Effector memory CD4-positive, alpha-beta T cell (primary cell): Measurements from ENCODE around the gene NUMBL.
"Not testable (repeated sequence)": the region's sequence is repeated elsewhere in the genome, so short reads cannot be mapped to it uniquely, and the experiment has no call there.

Experiments used
- DNase-seq, 3 donors: peaks; one replicate each; pipeline ENCODE4 v3.0.0-alpha.2; 2020
- H3K27ac ChIP-seq: 2 replicates; pipeline ENCODE4 v1.7.0; 2013; ENCODE audit warnings: mild to moderate bottlenecking, low read length, moderate library complexity; ENCODE audit not compliant: insufficient read depth, poor library complexity, severe bottlenecking
- H3K27me3 ChIP-seq: replicated peaks from 2 replicates; pipeline ENCODE4 v1.7.0; 2013; ENCODE audit warnings: mild to moderate bottlenecking, low read length; ENCODE audit not compliant: insufficient read depth, control insufficient read depth, poor library complexity, severe bottlenecking
- H3K36me3 ChIP-seq: 2 replicates; pipeline ENCODE4 v1.7.0; 2013; ENCODE audit warnings: mild to moderate bottlenecking, low read length, moderate library complexity; ENCODE audit not compliant: control insufficient read depth, insufficient read depth
- H3K4me1 ChIP-seq: 2 replicates; pipeline ENCODE4 v1.7.0; 2013; ENCODE audit warnings: low read length, mild to moderate bottlenecking; ENCODE audit not compliant: control insufficient read depth, insufficient read depth, poor library complexity, severe bottlenecking
- H3K4me3 ChIP-seq: 2 replicates; pipeline ENCODE4 v1.7.0; 2013; ENCODE audit warnings: low read length, low read depth, mild to moderate bottlenecking; ENCODE audit not compliant: insufficient read depth, poor library complexity, severe bottlenecking
- H3K9me3 ChIP-seq: 2 replicates; pipeline ENCODE4 v1.7.0; 2013; ENCODE audit warnings: mild to moderate bottlenecking, low read length, moderate library complexity; ENCODE audit not compliant: control insufficient read depth
- total RNA-seq, 3 donors: gene quantifications; one replicate each; lab custom pipeline; 2026; lab: John Stamatoyannopoulos, UW

NUMBL gene
- 3.5 to 8.9 (median 4.0) reads per million in 3 donors for total RNA-seq

GRCh38 chr19:40690050-40690692, at the start of gene NUMBL:
Gene NUMBL, minus strand, starts transcription at chr19:40690651. Its CDS starts 168 bp downstream, at chr19:40690483.
- Histone ChIP-seq H3K4me3 (peak within 1 kb of the TSS; percentile 90), H3K9me3 (no peaks in the 10 kb centered on the region), H3K36me3 (peaks cover 8% of the 10 kb centered on the region), H3K4me1 (peaks cover 14% of the 10 kb centered on the region), H3K27ac (peak within 1 kb of the TSS; percentile 60), H3K27me3 (no peaks in the 10 kb centered on the region)
- DNase-seq, result no peak

GRCh38 chr19:40739030-40739839, 48.8 kb upstream of the NUMBL start:
- no peak overlapping the region for H3K4me3 ChIP-seq
- no peak overlapping the region for H3K27ac ChIP-seq
- H3K4me1 ChIP-seq, result no peaks in the 10 kb centered on the region
- no peaks in the 10 kb centered on the region for H3K9me3 ChIP-seq
- H3K36me3 ChIP-seq, result peaks cover 18% of the 10 kb centered on the region
- DNase-seq, result no peak
- H3K27me3 ChIP-seq, result no peaks in the 10 kb centered on the region

- Histone ChIP-seq H3K9me3 (no peaks in the 10 kb centered on the region), H3K36me3 (peaks cover 31% of the 10 kb centered on the region), H3K4me3 (no peak overlapping the region), H3K4me1 (no peaks in the 10 kb centered on the region), H3K27me3 (no peaks in the 10 kb centered on the region), H3K27ac (no peak overlapping the region)
- DNase-seq, result no peak
These were observed 46.7 kb upstream of the NUMBL start for GRCh38 chr19:40737102-40737644.

GRCh38 chr19:40736661-40737060, 46.2 kb upstream of the NUMBL start:
- DNase-seq, result no peak
- H3K4me1 ChIP-seq, result no peaks in the 10 kb centered on the region
- H3K36me3 ChIP-seq, result peaks cover 31% of the 10 kb centered on the region
- no peak overlapping the region for H3K27ac ChIP-seq
- no peaks in the 10 kb centered on the region for H3K27me3 ChIP-seq
- H3K4me3 ChIP-seq, result no peak overlapping the region
- no peaks in the 10 kb centered on the region for H3K9me3 ChIP-seq

GRCh38 chr19:40735013-40735771, 44.7 kb upstream of the NUMBL start:
- no peaks in the 10 kb centered on the region for H3K4me1 ChIP-seq
- no peaks in the 10 kb centered on the region for H3K9me3 ChIP-seq
- DNase-seq, result no peak
- H3K4me3 ChIP-seq, result no peak overlapping the region
- H3K36me3 ChIP-seq, result peaks cover 42% of the 10 kb centered on the region
- H3K27me3 ChIP-seq, result no peaks in the 10 kb centered on the region
- no peak overlapping the region for H3K27ac ChIP-seq

GRCh38 chr19:40733149-40733548, 42.7 kb upstream of the NUMBL start:
- Histone ChIP-seq H3K9me3 (no peaks in the 10 kb centered on the region), H3K27ac (no peak overlapping the region), H3K27me3 (no peaks in the 10 kb centered on the region), H3K4me3 (no peak overlapping the region), H3K4me1 (no peaks in the 10 kb centered on the region), H3K36me3 (peaks cover 43% of the 10 kb centered on the region)
- no peak for DNase-seq

- DNase-seq, H3K9me3 ChIP-seq, H3K4me1 ChIP-seq, H3K27me3 ChIP-seq, H3K4me3 ChIP-seq, H3K27ac ChIP-seq: not testable (repeated sequence)
- H3K36me3 ChIP-seq, result peaks cover 41% of the 10 kb centered on the region
These were observed 41.9 kb upstream of the NUMBL start for GRCh38 chr19:40732304-40732703.

- H3K4me1 ChIP-seq, DNase-seq, H3K27ac ChIP-seq, H3K9me3 ChIP-seq, H3K4me3 ChIP-seq, H3K27me3 ChIP-seq: not testable (repeated sequence)
- H3K36me3 ChIP-seq, result peaks cover 43% of the 10 kb centered on the region
These were observed 39.6 kb upstream of the NUMBL start for GRCh38 chr19:40730065-40730464.

- Histone ChIP-seq H3K36me3 (peaks cover 39% of the 10 kb centered on the region), H3K4me1 (peaks cover 7% of the 10 kb centered on the region), H3K9me3 (no peaks in the 10 kb centered on the region), H3K27me3 (no peaks in the 10 kb centered on the region), H3K27ac (no peak overlapping the region), H3K4me3 (no peak overlapping the region)
- DNase-seq, result no peak
These were observed 35.8 kb upstream of the NUMBL start for GRCh38 chr19:40726279-40726678.
